ENCODE data around the gene TNK2.

- TF ChIP-seq, protein P1, sequence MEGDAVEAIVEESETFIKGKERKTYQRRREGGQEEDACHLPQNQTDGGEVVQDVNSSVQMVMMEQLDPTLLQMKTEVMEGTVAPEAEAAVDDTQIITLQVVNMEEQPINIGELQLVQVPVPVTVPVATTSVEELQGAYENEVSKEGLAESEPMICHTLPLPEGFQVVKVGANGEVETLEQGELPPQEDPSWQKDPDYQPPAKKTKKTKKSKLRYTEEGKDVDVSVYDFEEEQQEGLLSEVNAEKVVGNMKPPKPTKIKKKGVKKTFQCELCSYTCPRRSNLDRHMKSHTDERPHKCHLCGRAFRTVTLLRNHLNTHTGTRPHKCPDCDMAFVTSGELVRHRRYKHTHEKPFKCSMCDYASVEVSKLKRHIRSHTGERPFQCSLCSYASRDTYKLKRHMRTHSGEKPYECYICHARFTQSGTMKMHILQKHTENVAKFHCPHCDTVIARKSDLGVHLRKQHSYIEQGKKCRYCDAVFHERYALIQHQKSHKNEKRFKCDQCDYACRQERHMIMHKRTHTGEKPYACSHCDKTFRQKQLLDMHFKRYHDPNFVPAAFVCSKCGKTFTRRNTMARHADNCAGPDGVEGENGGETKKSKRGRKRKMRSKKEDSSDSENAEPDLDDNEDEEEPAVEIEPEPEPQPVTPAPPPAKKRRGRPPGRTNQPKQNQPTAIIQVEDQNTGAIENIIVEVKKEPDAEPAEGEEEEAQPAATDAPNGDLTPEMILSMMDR (optimal IDR thresholded peaks at IDR 0.05 in 1 of 3, IDR thresholded peaks at IDR 0.05 in 1 of 3, conservative IDR thresholded peaks at IDR 0.05 in 1 of 3; ENCODE audit: extremely low read depth in 1 of 3, insufficient read depth in 2 of 3, low read length in 3 of 3): no peak
- no peak for TF ChIP-seq EZH2 (IDR thresholded peaks at IDR 0.05; ENCODE audit: low read length)
Measured at GRCh38 chr3:195956577-195956976, 48.2 kb upstream of the TNK2 start.

All from keratinocyte (primary cell).